GM19035 (cell line): ENCODE measurements around the gene INPP5B.
"Not testable (repeated sequence)": the region's sequence is repeated elsewhere in the genome, so short reads cannot be mapped to it uniquely, and the experiment has no call there.

Experiments
- ATAC-seq: cut with Tn5 transposase; IDR thresholded peaks from one replicate; pipeline ENCODE4 v1.9.1; 2021; ENCODE audit not compliant: unreplicated experiment

Gene INPP5B

GRCh38 chr1:37948841-37949240 lies 2.0 kb upstream of the INPP5B start:
- ATAC-seq, result no peak

- ATAC-seq, result no peak
These were observed 1.3 kb upstream of the INPP5B start for GRCh38 chr1:37948166-37948565.

- peak; percentile 8 for ATAC-seq
These were observed 511 bp upstream of the INPP5B start for GRCh38 chr1:37947364-37947763.

- ATAC-seq, result no peak
These were observed 830 bp downstream of the INPP5B start for GRCh38 chr1:37945743-37946702.

GRCh38 chr1:37945251-37945650 lies 1.6 kb downstream of the INPP5B start:
- no peak for ATAC-seq

- ATAC-seq, result no peak
These were observed 2.0 kb downstream of the INPP5B start for GRCh38 chr1:37944816-37945215.

GRCh38 chr1:37944086-37944763 lies 2.6 kb downstream of the INPP5B start:
- no peak for ATAC-seq

- no peak for ATAC-seq
These were observed 6.4 kb downstream of the INPP5B start for GRCh38 chr1:37940299-37940947.

GRCh38 chr1:37936760-37937159 lies 10.1 kb downstream of the INPP5B start:
- not testable (repeated sequence) for ATAC-seq

- no peak for ATAC-seq
These were observed 14.1 kb downstream of the INPP5B start for GRCh38 chr1:37932759-37933158.

- peak; percentile 95 for ATAC-seq
These were observed 15.3 kb downstream of the INPP5B start for GRCh38 chr1:37931361-37932158.

GRCh38 chr1:37931102-37931360 lies 15.8 kb downstream of the INPP5B start:
- ATAC-seq, result peak; percentile 4

GRCh38 chr1:37930246-37931101 lies 16.4 kb downstream of the INPP5B start:
- ATAC-seq, result no peak

GRCh38 chr1:37926038-37926924 lies 20.6 kb downstream of the INPP5B start:
- no peak for ATAC-seq

- no peak for ATAC-seq
These were observed 21.5 kb downstream of the INPP5B start for GRCh38 chr1:37925316-37925715.

GRCh38 chr1:37923551-37923889 lies 23.3 kb downstream of the INPP5B start:
- ATAC-seq, result no peak

- ATAC-seq, result peak; percentile 55
These were observed 23.9 kb downstream of the INPP5B start for GRCh38 chr1:37922767-37923550.

GRCh38 chr1:37919277-37919676 lies 27.6 kb downstream of the INPP5B start:
- ATAC-seq, result no peak
